GM23338 (cell line): ENCODE data around the gene UBN2. TPM values are rescaled to one million over a fixed set of nuclear protein-coding genes. Genes with fewer than 3 reads are reported as not detected.

ENCODE experiments used
- ATAC-seq: fragments of 200-7000 bp; cut with Tn5 transposase; 3 replicates; pipeline ENCODE4 v1.9.1; 2020
- DNase-seq: peaks from one replicate; pipeline ENCODE4 v3.0.0-alpha.2; 2015; ENCODE audit warnings: low spot score
- H2AFZ ChIP-seq: fragments of 200-600 bp; sonication (generic); 2 replicates; pipeline ENCODE4 v1.8.0; 2016; ENCODE audit warnings: antibody characterized with exemption, mild to moderate bottlenecking, moderate library complexity
- H3F3A ChIP-seq: fragments of 200-600 bp; sonication (generic); replicated peaks from 2 replicates; pipeline ENCODE4 v1.8.0; 2017; ENCODE audit warnings: antibody characterized with exemption, mixed run types, low read depth
- H3K27ac ChIP-seq: fragments of 200-600 bp; sonication (generic); 2 replicates; pipeline ENCODE4 v1.6.1; 2016; ENCODE audit warnings: low read depth
- H3K27me3 ChIP-seq: fragments of 200-600 bp; sonication (generic); 2 replicates; pipeline ENCODE4 v1.8.0; 2016; ENCODE audit warnings: mild to moderate bottlenecking, mixed run types, moderate library complexity; ENCODE audit not compliant: insufficient read depth
- H3K36me3 ChIP-seq: fragments of 200-600 bp; sonication (generic); 2 replicates; pipeline ENCODE4 v1.8.0; 2016; ENCODE audit warnings: mild to moderate bottlenecking; ENCODE audit not compliant: insufficient read depth
- H3K4me1 ChIP-seq: fragments of 200-600 bp; sonication (generic); 2 replicates; pipeline ENCODE4 v1.8.0; 2016; ENCODE audit warnings: mild to moderate bottlenecking, moderate library complexity; ENCODE audit not compliant: insufficient read depth
- H3K4me2 ChIP-seq: fragments of 200-600 bp; sonication (generic); 2 replicates; pipeline ENCODE4 v1.7.1; 2017; ENCODE audit warnings: mixed run types
- H3K4me3 ChIP-seq: fragments of 200-600 bp; sonication (generic); 2 replicates; pipeline ENCODE4 v1.6.1; 2016; ENCODE audit warnings: mixed run types
- H3K79me2 ChIP-seq: fragments of 200-600 bp; sonication (generic); replicated peaks from 2 replicates; pipeline ENCODE4 v1.8.0; 2017; ENCODE audit warnings: mild to moderate bottlenecking; ENCODE audit not compliant: insufficient read depth
- H3K9me2 ChIP-seq: fragments of 200-600 bp; sonication (generic); 2 replicates; pipeline ENCODE4 v1.8.0; 2017; ENCODE audit not compliant: insufficient read depth
- H4K20me1 ChIP-seq: fragments of 200-600 bp; sonication (generic); replicated peaks from 2 replicates; pipeline ENCODE4 v1.8.0; 2017; ENCODE audit warnings: mild to moderate bottlenecking; ENCODE audit not compliant: insufficient read depth
- H3K27ac Mint-ChIP-seq: 2 replicates; pipeline ENCODE4 v1.8.0; 2020; ENCODE audit warnings: inconsistent platforms, mild to moderate bottlenecking, moderate library complexity, mixed read lengths
- H3K27me3 Mint-ChIP-seq: 3 replicates; pipeline ENCODE4 v1.8.0; 2022; ENCODE audit warnings: low read depth, mild to moderate bottlenecking, moderate library complexity, mixed read lengths, inconsistent platforms; ENCODE audit not compliant: insufficient read depth, poor library complexity
- H3K36me3 Mint-ChIP-seq: 3 replicates; pipeline ENCODE4 v1.8.0; 2021; ENCODE audit warnings: low read depth, mild to moderate bottlenecking, inconsistent platforms, moderate library complexity, mixed read lengths
- H3K4me1 Mint-ChIP-seq: 3 replicates; pipeline ENCODE4 v1.8.0; 2020; ENCODE audit warnings: mild to moderate bottlenecking, inconsistent platforms, mixed read lengths
- H3K4me3 Mint-ChIP-seq: 3 replicates; pipeline ENCODE4 v1.8.0; 2021; ENCODE audit warnings: moderate library complexity, mild to moderate bottlenecking, inconsistent platforms, mixed read lengths
- H3K9me3 Mint-ChIP-seq: 3 replicates; pipeline ENCODE4 v1.8.0; 2020; ENCODE audit warnings: moderate library complexity, mild to moderate bottlenecking, inconsistent platforms, mixed read lengths
- ETS1 ChIP-seq: IDR thresholded peaks from 2 replicates; pipeline ENCODE4 v1.6.1; 2016; ENCODE audit warnings: antibody characterized with exemption
- NANOG ChIP-seq: IDR thresholded peaks from 2 replicates; pipeline ENCODE4 v1.6.1; 2016; ENCODE audit warnings: antibody characterized with exemption, borderline replicate concordance
- STAT1 ChIP-seq: IDR thresholded peaks from one replicate; pipeline ENCODE4 v1.6.1; 2016; ENCODE audit warnings: antibody characterized with exemption; ENCODE audit not compliant: unreplicated experiment
- ZNF114 ChIP-seq: fragments of 250-450 bp; sonication (Bioruptor Pico); IDR thresholded peaks from 2 replicates; pipeline ENCODE4 v1.5.0; 2020; ENCODE audit warnings: mild to moderate bottlenecking, moderate library complexity
- ZNF462 ChIP-seq: fragments of 250-450 bp; sonication (Bioruptor Pico); IDR thresholded peaks from 2 replicates; pipeline ENCODE4 v1.5.0; 2020; ENCODE audit warnings: mild to moderate bottlenecking, moderate library complexity
- polyA plus RNA-seq: library from polyadenylated mRNA; unstranded; fragments of >200 nt; fragmentation: Nextera tagmentation; extraction: Ambion mirVana; gene quantifications from 2 replicates; pipeline ENCODE4 v1.2.1, GENCODE V29; 2016
- total RNA-seq: library from RNA; depleted of rRNA; stranded (reverse); fragments of >200 nt; shearing (Covaris generic); gene quantifications from 2 replicates; pipeline ENCODE4 v1.2.3, GENCODE V29; 2014

The UBN2 gene
- total and polyA plus RNA-seq, 2 experiments from 2014 or later = 18.5 to 26.6 TPM

- Histone ChIP-seq H3K27ac (peak overlapping the region; percentile 80), H3K4me2 (peak overlapping the region; percentile 62), H3K27me3 (no peaks in the 10 kb centered on the region), H3K4me3 (peak overlapping the region; percentile 22), H3F3A (peaks cover 9% of the 10 kb centered on the region; the same call in 1 of the 2 replicates), H2AFZ (no peak overlapping the region), H3K79me2 (no peaks in the 10 kb centered on the region), H3K4me1 (peaks cover 38% of the 10 kb centered on the region), H3K36me3 (no peaks in the 10 kb centered on the region), H4K20me1 (no peaks in the 10 kb centered on the region), H3K9me2 (no peaks in the 10 kb centered on the region)
- Mint-ChIP-seq H3K4me3 (peak overlapping the region; percentile 56), H3K9me3 (no peaks in the 10 kb centered on the region), H3K4me1 (peaks cover 39% of the 10 kb centered on the region), H3K36me3 (peaks cover 12% of the 10 kb centered on the region; the same call in 2 of the 3 replicates), H3K27me3 (peaks cover 8% of the 10 kb centered on the region), H3K27ac (peak overlapping the region; percentile 89)
- peak; percentile 73 for DNase-seq
- peak; percentile 96 for TF ChIP-seq NANOG
- no peak for TF ChIP-seq ZNF462 (CRISPR knock-in tag)
- TF ChIP-seq ZNF114 (CRISPR knock-in tag) = no peak
- ATAC-seq = peak; percentile 96
Observed at GRCh38 chr7:139182363-139182762, 48.7 kb upstream of the UBN2 start.

- peak overlapping the region; percentile 89 for H3K27ac Mint-ChIP-seq
- H3K27me3 ChIP-seq = no peaks in the 10 kb centered on the region
- H3K4me1 ChIP-seq = peaks cover 38% of the 10 kb centered on the region
- no peaks in the 10 kb centered on the region for H3K79me2 ChIP-seq
- H3K36me3 Mint-ChIP-seq = peaks cover 12% of the 10 kb centered on the region; the same call in 2 of the 3 replicates
- H4K20me1 ChIP-seq = no peaks in the 10 kb centered on the region
- no peak for ATAC-seq
- H3K27me3 Mint-ChIP-seq = peaks cover 8% of the 10 kb centered on the region
- peak overlapping the region; percentile 56 for H3K4me3 Mint-ChIP-seq
- peak overlapping the region; percentile 62 for H3K4me2 ChIP-seq
- no peaks in the 10 kb centered on the region for H3K9me2 ChIP-seq
- peaks cover 39% of the 10 kb centered on the region for H3K4me1 Mint-ChIP-seq
- no peaks in the 10 kb centered on the region for H3K36me3 ChIP-seq
- peak overlapping the region; percentile 80 for H3K27ac ChIP-seq
- H3K9me3 Mint-ChIP-seq = no peaks in the 10 kb centered on the region
- H3K4me3 ChIP-seq = peak overlapping the region; percentile 22
- no peak overlapping the region for H2AFZ ChIP-seq
- no peak for DNase-seq
- H3F3A ChIP-seq = peaks cover 9% of the 10 kb centered on the region; the same call in 1 of the 2 replicates
- no peak for TF ChIP-seq NANOG
- TF ChIP-seq ETS1 = no peak
- no peak for TF ChIP-seq STAT1
- TF ChIP-seq ZNF462 (CRISPR knock-in tag) = no peak
Observed at GRCh38 chr7:139183251-139183650, 47.8 kb upstream of the UBN2 start.
